Calu3 (cell line): ENCODE results near the gene AEBP1. TPM values are rescaled to one million over a fixed set of nuclear protein-coding genes. Genes with fewer than 3 reads are reported as not detected.

Experiments used
- BruUV-seq: library from RNA; stranded (reverse); fragments of 400-500 nt; replicated peaks from 2 replicates; lab custom pipeline; 2021; lab: Mats Ljungman, UMichigan
- CTCF ChIA-PET: fragments of 300-600 bp; sonication (Branson Sonifier 250); formaldehyde crosslinking; loops from one replicate; lab custom pipeline; 2022; ENCODE audit warnings: antibody characterized with exemption; lab: Charles Lee
- DNase-seq: peaks from one replicate; pipeline ENCODE4 v3.0.0; 2022
- H3K27ac Mint-ChIP-seq: one replicate; pipeline ENCODE4 v1.8.0; 2022; ENCODE audit warnings: mixed read lengths; ENCODE audit not compliant: unreplicated experiment
- H3K27me3 Mint-ChIP-seq: one replicate; pipeline ENCODE4 v1.8.0; 2022; ENCODE audit warnings: mixed read lengths; ENCODE audit not compliant: unreplicated experiment
- H3K36me3 Mint-ChIP-seq: one replicate; pipeline ENCODE4 v1.8.0; 2022; ENCODE audit warnings: mild to moderate bottlenecking, moderate library complexity, mixed read lengths; ENCODE audit not compliant: insufficient read depth, unreplicated experiment
- H3K4me1 Mint-ChIP-seq: one replicate; pipeline ENCODE4 v1.8.0; 2022; ENCODE audit warnings: mild to moderate bottlenecking, low read depth, mixed read lengths; ENCODE audit not compliant: unreplicated experiment
- H3K4me3 Mint-ChIP-seq: one replicate; pipeline ENCODE4 v1.8.0; 2022; ENCODE audit warnings: mild to moderate bottlenecking, low read depth, moderate library complexity, mixed read lengths; ENCODE audit not compliant: unreplicated experiment
- H3K9me3 Mint-ChIP-seq: one replicate; pipeline ENCODE4 v1.8.0; 2022; ENCODE audit warnings: low read depth, mixed read lengths; ENCODE audit not compliant: unreplicated experiment
- intact Hi-C: fragments of 100-400 bp; cut with micrococcal nuclease; formaldehyde crosslinking; loops from one replicate; pipeline ENCODE4 v1.10.0; 2022; ENCODE audit not compliant: unreplicated experiment
- total RNA-seq: library from RNA; stranded (reverse); gene quantifications from 2 replicates; pipeline ENCODE4 v1.2.3, GENCODE V29; 2022
- TF ChIP-seq, protein P1 (sequence below): fragments of 200-600 bp; IDR thresholded peaks from one replicate; pipeline ENCODE4 v1.8.0; 2022; ENCODE audit warnings: antibody characterized with exemption; ENCODE audit not compliant: unreplicated experiment

AEBP1 gene
- total RNA-seq, 1 experiment from 2014 or later: not detected

DNA sequence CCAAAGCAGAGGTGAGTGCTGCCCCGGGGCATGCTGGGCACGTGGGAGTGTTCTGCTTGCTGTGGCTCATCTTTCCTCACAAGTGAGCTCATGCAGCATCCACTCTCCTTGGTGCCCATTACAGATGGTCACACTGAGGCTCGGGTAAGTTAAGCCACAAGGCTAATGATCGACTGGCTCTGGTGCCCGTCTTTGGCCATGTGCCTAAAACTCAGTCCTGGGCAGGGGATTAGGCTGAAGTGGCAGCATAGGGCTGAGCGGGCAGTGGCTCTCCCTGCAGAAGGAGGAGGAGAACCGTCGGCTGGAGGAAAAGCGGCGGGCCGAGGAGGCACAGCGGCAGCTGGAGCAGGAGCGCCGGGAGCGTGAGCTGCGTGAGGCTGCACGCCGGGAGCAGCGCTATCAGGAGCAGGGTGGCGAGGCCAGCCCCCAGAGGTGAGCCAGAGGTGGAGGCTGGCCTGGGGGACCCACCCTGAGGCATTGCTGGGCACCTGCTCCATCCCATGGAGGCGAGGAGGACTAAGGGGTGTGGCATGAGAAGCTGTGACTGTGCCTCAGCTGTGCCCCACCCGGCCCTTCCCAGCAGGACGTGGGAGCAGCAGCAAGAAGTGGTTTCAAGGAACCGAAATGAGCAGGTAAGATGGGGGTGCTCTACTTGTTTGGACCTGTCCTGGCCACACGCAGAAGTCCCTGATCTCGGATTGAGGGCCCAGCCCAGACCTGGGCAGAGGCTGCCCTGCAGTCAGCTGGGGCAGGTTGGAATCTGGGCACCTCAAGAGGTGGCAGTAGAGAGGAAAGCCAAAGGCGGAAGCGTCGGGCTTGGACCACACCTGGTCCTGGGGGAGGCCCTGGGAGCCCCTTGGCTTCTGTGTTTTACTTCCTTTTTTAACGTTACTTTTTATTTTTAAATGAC, 46.0 kb upstream of the AEBP1 start:
- intact Hi-C loops: no loop called here
- no TSS peak for BruUV-seq
- CTCF ChIA-PET: no interaction called here
- Mint-ChIP-seq H3K27ac (no peak overlapping the region), H3K9me3 (peaks cover 2% of the 10 kb centered on the region), H3K4me3 (no peak overlapping the region), H3K27me3 (no peaks in the 10 kb centered on the region), H3K4me1 (no peaks in the 10 kb centered on the region), H3K36me3 (peaks cover 68% of the 10 kb centered on the region)
- TF ChIP-seq, protein P1, sequence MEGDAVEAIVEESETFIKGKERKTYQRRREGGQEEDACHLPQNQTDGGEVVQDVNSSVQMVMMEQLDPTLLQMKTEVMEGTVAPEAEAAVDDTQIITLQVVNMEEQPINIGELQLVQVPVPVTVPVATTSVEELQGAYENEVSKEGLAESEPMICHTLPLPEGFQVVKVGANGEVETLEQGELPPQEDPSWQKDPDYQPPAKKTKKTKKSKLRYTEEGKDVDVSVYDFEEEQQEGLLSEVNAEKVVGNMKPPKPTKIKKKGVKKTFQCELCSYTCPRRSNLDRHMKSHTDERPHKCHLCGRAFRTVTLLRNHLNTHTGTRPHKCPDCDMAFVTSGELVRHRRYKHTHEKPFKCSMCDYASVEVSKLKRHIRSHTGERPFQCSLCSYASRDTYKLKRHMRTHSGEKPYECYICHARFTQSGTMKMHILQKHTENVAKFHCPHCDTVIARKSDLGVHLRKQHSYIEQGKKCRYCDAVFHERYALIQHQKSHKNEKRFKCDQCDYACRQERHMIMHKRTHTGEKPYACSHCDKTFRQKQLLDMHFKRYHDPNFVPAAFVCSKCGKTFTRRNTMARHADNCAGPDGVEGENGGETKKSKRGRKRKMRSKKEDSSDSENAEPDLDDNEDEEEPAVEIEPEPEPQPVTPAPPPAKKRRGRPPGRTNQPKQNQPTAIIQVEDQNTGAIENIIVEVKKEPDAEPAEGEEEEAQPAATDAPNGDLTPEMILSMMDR: no peak
- no peak for DNase-seq

DNA sequence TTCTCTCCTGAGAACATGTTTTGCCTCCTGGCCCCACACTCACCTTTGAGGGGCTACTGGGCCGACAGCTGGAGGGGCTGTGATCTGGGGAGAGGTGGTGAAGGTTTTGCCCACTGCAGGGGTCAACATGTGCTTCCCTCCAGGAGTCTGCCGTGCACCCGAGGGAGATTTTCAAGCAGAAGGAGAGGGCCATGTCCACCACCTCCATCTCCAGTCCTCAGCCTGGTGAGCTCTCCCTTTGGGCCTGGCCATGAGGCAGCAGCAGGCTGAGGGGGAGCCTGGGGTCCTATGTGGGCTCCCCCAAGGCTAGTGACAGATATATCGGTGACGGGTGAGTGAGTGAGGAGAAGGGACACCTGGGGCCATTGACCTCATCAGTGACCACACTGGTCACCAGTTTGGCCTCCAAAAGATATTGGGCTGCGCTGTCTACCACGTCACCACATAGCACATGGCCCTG, 45.4 kb upstream of the AEBP1 start:
- H3K9me3 Mint-ChIP-seq: peaks cover 2% of the 10 kb centered on the region
- peaks cover 61% of the 10 kb centered on the region for H3K36me3 Mint-ChIP-seq
- H3K27me3 Mint-ChIP-seq: no peaks in the 10 kb centered on the region
- TF ChIP-seq, protein P1: no peak
- no peaks in the 10 kb centered on the region for H3K4me1 Mint-ChIP-seq
- no TSS peak for BruUV-seq
- no peak overlapping the region for H3K27ac Mint-ChIP-seq
- CTCF ChIA-PET: no interaction called here
- no peak for DNase-seq
- no peak overlapping the region for H3K4me3 Mint-ChIP-seq
- intact Hi-C loops: no loop called here

DNA sequence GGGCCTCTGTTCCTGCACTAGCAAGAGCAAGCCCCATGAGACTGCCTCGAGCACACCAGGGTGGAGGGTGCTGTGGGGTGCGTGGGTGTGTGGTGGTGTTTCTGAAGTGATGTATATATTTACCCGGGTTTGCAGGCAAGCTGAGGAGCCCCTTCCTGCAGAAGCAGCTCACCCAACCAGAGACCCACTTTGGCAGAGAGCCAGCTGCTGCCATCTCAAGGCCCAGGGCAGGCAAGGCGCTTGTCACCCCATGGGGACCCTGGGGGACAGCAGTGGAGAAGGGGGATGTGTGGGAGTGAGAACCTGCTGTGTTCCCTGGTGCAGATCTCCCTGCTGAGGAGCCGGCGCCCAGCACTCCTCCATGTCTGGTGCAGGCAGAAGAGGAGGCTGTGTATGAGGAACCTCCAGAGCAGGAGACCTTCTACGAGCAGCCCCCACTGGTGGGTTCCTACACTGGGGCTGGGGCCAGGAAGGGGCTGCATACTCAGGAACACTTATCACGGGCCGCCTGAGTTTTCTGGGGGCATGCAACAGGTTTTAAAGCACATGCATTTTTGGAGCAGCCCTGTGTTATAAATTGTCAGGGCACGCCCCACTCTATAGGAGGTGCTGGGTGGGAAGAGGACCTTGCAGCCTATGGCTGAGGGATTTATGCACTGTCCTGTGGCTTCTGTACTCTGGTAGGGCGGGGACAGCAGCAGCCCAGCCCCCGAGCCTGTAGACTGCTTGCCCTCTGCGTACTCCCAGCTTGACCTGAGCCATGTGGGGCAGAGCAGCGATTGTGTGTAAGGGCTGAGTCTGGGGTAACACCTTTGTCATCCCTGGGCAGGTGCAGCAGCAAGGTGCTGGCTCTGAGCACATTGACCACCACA, 44.7 kb upstream of the AEBP1 start:
- Mint-ChIP-seq H3K27ac (no peak overlapping the region), H3K27me3 (no peaks in the 10 kb centered on the region), H3K36me3 (peaks cover 60% of the 10 kb centered on the region), H3K4me1 (no peaks in the 10 kb centered on the region), H3K9me3 (peaks cover 2% of the 10 kb centered on the region), H3K4me3 (no peak overlapping the region)
- intact Hi-C loops: no loop called here
- CTCF ChIA-PET: interaction anchor here (1.4 kb wide), 1 partner anchor 8 kb away, joined by 3 read pairs; no protein-coding TSS in a partner anchor
- no peak for DNase-seq
- TF ChIP-seq, protein P1: no peak
- no TSS peak for BruUV-seq

DNA sequence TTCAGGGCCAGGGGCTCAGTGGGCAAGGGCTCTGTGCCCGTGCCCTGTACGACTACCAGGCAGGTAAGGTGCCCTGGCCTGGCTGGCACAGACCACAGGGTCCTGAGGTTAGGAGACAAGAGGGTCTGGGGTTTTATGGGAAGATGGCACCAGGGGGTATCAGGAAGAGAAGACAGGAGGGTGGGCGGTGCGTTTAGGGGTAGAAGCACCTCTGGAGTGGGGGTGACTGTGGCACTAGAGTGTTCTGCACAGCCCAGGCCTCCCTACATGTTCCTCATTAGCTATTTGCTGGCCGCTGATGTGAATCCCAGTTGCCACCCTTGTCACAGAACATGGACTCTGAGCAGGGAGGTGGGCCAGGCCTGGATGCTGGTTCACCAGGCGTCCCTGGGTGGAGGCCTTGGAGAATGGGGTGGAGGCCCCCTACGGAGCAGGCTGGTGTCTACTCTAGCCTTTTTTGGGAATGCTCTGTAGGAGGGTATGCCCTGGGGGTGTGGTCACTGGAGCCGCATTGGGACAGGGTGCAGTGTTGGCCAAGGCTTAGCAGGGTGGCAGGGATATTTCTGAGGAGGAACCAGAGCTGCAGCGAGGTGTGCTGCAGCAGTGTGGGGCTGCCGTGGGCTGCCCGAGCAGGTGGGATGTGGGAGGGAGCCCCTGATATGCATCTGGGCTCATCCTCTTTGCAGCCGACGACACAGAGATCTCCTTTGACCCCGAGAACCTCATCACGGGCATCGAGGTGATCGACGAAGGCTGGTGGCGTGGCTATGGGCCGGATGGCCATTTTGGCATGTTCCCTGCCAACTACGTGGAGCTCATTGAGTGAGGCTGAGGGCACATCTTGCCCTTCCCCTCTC, 43.8 kb upstream of the AEBP1 start:
- CTCF ChIA-PET: interaction anchor here (1.4 kb wide), 1 partner anchor 9 kb away, joined by 3 read pairs; no protein-coding TSS in a partner anchor
- H3K4me1 Mint-ChIP-seq: no peaks in the 10 kb centered on the region
- H3K4me3 Mint-ChIP-seq: no peak overlapping the region
- TF ChIP-seq, protein P1: no peak
- peaks cover 66% of the 10 kb centered on the region for H3K36me3 Mint-ChIP-seq
- intact Hi-C loops: no loop called here
- no peak for DNase-seq
- BruUV-seq: no TSS peak
- no peak overlapping the region for H3K27ac Mint-ChIP-seq
- no peaks in the 10 kb centered on the region for H3K27me3 Mint-ChIP-seq
- peaks cover 2% of the 10 kb centered on the region for H3K9me3 Mint-ChIP-seq
